GM18526 (cell line): ENCODE results near the gene STKLD1.

Source experiments
- POLR2A ChIP-seq: IDR thresholded peaks from 3 replicates; pipeline ENCODE4 v1.6.1; 2011; ENCODE audit not compliant: insufficient read length; ENCODE audit errors: extremely low read depth

The STKLD1 gene

GRCh38 chr9:133374612-133375115 lies 1.5 kb upstream of the STKLD1 start:
- TF ChIP-seq POLR2A: no peak

DNA sequence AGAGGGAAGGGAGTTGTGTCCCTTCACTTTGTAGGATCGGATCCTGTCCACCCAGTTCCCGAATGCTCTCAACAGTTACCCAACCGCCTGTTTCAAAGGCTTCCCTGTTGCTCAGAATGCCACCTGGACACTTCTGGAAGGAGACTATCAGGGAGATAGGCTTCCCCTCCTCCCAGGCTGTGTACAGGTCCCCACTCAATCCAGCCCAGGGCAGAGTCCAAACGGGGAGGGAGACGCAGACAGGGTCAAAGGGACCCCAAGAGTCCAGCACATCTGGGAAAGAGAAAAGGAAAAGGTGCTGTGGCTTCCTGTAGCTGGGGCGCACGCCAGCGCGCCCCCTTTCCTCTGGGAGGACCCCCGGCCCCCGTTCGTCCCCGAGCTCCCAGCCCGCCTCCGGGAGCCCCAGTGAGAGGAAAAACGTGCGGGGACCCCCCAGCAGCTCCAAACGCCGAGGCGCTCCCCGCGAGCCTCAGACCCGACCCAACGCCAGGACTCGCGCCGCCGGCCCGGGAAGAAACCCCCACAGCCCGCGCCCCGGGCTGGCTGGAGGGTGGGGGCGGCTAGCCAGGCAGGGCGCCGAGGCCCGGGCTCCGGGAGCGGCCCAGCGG lies 946 bp upstream of the STKLD1 start:
- no peak for TF ChIP-seq POLR2A

GRCh38 chr9:133377721-133378216 lies 1.6 kb downstream of the STKLD1 start:
- no peak for TF ChIP-seq POLR2A

DNA sequence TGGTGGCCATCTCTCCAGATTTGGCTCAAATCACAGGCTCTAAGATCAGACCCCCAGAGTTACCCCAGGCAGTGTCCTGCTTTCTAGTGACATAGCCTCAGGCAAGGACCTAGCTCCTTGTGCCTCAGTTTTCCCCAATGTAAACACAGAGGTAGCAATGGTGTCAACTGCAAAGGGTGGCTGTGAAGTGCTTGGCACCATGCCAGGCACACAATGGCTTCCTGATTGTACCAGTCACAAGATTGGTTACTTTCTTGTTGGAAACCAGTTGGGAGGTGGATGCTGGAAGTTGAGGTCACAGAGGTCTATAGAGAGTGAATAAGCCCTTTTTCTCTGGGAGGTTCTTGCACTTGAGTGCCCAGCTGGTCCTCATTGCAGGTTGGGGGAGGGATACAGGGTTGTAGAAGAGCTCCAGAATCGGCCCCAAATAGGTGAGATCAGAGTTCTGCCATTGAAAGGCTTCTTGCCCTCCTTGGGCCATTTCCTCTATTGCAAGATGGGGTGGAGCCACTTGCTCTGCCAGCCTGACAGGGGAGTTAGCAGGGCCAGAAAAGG lies 2.3 kb downstream of the STKLD1 start:
- TF ChIP-seq POLR2A: no peak

- no peak for TF ChIP-seq POLR2A
Observed at GRCh38 chr9:133379153-133380086, 3.3 kb downstream of the STKLD1 start.

GRCh38 chr9:133380734-133381133 lies 4.6 kb downstream of the STKLD1 start:
- no peak for TF ChIP-seq POLR2A

DNA sequence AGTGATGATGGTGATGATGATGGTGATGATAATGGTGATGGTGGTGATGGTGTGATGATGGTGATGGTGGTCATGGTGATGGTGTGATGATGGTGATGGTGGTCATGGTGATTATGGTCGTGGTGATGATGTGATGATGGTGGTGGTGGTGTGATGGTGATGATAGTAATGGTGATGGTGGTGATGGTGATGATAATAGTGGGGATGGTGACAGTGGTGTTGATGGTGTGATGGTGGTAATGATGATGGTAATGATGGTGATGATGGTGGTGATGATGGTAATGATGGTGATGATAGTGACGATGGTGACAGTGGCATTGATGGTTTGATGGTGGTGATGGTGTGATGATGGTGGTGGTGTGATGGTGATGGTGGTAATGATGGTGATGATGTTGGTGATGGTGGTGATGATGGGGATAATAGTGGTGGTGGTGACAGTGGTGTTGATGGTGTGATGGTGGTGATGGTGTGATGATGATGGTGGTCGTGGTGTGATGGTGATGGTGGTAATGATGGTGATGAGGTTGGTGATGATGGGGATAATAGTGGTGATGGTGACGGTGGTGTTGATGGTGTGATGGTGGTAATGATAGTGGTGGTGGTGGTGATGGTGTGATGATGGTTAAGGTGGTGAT lies 6.5 kb downstream of the STKLD1 start:
- TF ChIP-seq POLR2A: no peak

DNA sequence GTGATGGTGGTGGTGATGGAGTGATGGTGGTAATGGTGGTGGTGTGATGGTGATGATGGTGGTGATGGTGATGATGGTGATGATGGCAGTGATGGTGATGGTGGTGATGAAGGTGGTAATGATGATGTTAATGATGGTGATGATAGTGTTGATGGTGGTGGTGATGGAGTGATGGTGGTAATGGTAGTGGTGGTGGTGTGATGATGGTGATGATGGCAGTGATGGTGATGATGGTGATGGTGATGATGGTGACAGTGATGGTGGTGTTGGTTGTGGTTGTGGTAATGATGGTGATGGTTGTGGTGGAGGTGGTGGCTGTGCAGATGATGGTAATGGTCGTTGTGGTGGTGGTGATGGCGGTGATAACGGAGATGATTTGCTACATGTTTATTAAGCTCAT lies 7.3 kb downstream of the STKLD1 start:
- no peak for TF ChIP-seq POLR2A

GRCh38 chr9:133384736-133385321 lies 8.7 kb downstream of the STKLD1 start:
- TF ChIP-seq POLR2A: no peak

- TF ChIP-seq POLR2A: no peak
Observed at GRCh38 chr9:133385452-133385851, 9.3 kb downstream of the STKLD1 start.

DNA sequence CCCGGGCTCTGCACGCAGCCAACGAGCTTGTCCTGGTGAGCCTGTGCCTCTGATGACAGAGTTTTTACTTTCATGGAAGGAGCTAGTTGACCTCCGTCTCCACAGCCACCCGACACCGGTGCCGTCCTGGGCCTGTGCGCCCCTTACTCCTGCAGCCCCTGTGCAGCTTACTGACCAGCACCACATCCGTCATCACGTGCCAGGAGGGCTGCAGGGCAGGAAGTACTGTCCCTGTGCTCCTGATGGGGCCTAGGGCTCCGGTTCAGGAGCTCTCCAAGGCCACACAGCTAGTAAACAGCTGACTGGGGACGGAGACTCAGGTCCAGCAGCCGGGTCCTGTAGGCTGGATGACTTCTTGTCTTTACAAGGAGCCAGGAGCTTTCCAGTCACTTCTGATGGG lies 10.2 kb downstream of the STKLD1 start:
- no peak for TF ChIP-seq POLR2A

GRCh38 chr9:133387680-133388079 lies 11.5 kb downstream of the STKLD1 start:
- no peak for TF ChIP-seq POLR2A

- TF ChIP-seq POLR2A: no peak
Observed at GRCh38 chr9:133389025-133389557, 12.9 kb downstream of the STKLD1 start.

DNA sequence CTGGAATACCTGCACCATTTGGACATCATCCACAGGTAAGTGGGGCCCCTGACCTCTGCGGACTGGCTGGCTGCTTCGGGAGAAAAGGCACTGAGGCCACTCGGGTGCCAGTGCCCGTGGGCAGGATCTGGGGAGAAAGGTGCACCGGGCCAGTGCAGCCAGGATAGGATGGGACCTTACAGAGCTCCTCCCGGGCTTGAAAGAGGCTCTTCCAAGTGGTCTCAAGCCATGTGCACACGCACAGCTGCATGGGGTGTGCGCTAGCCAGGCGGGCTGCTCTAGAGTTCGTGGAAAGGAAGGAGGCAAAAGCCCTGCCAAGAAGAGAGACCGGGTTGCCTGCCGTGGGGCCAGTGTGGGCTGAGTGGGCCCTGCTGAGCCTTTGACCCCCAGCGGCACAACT lies 13.4 kb downstream of the STKLD1 start:
- no peak for TF ChIP-seq POLR2A

DNA sequence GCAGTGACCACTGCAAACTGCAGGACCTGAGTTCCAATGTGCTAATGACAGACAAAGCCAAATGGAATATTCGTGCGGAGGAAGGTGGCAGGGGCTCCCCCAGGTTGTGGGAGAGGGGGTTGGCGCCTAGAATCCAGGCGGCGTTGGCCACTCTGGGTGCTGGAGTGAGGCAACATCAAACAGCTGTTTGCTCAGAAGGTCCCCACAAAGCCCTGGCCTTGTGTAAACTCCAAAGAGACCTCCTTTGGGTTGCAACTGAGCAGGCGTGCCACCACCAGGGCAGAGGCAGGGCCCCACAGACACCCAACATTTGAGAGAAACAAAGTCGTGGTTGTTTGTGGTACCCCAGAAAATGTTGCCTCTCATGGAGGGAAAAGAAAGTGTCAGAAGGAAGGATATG lies 14.5 kb downstream of the STKLD1 start:
- TF ChIP-seq POLR2A: no peak
